GM21360 (cell line): ENCODE measurements around the gene PSMD12.
"Not testable (repeated sequence)": the region's sequence is repeated elsewhere in the genome, so short reads cannot be mapped to it uniquely, and the experiment has no call there.

Experiments used
- ATAC-seq: cut with Tn5 transposase; IDR thresholded peaks from one replicate; pipeline ENCODE4 v1.9.1; 2021; ENCODE audit warnings: mild to moderate bottlenecking, moderate library complexity; ENCODE audit not compliant: unreplicated experiment

The PSMD12 gene

GRCh38 chr17:67359960-67360791 lies 6.2 kb downstream of the PSMD12 start:
- no peak for ATAC-seq

GRCh38 chr17:67358612-67359011 lies 7.8 kb downstream of the PSMD12 start:
- ATAC-seq: no peak

GRCh38 chr17:67353929-67354574 lies 12.3 kb downstream of the PSMD12 start:
- no peak for ATAC-seq

- no peak for ATAC-seq
Measured at GRCh38 chr17:67353161-67353560, 13.2 kb downstream of the PSMD12 start.

- ATAC-seq: no peak
Measured at GRCh38 chr17:67349420-67349819, 17.0 kb downstream of the PSMD12 start.

- ATAC-seq: no peak
Measured at GRCh38 chr17:67347826-67348225, 18.6 kb downstream of the PSMD12 start.

- no peak for ATAC-seq
Measured at GRCh38 chr17:67343237-67343636, 23.1 kb downstream of the PSMD12 start.

GRCh38 chr17:67338353-67338752 lies 28.0 kb downstream of the PSMD12 start:
- not testable (repeated sequence) for ATAC-seq

- ATAC-seq: no peak
Measured at GRCh38 chr17:67336859-67337258, 29.5 kb downstream of the PSMD12 start.

GRCh38 chr17:67335245-67335835 lies 31.0 kb downstream of the PSMD12 start:
- ATAC-seq: no peak

GRCh38 chr17:67332162-67332508 lies 34.2 kb downstream of the PSMD12 start:
- not testable (repeated sequence) for ATAC-seq

GRCh38 chr17:67331381-67332161 lies 34.8 kb downstream of the PSMD12 start:
- not testable (repeated sequence) for ATAC-seq

- ATAC-seq: no peak
Measured at GRCh38 chr17:67328026-67328425, 38.4 kb downstream of the PSMD12 start.

GRCh38 chr17:67326959-67327745 lies 39.2 kb downstream of the PSMD12 start:
- ATAC-seq: not testable (repeated sequence)

- ATAC-seq: no peak
Measured at GRCh38 chr17:67326440-67326839, 39.9 kb downstream of the PSMD12 start.

GRCh38 chr17:67324330-67324729 lies 42.0 kb downstream of the PSMD12 start:
- ATAC-seq: no peak

- no peak for ATAC-seq
Measured at GRCh38 chr17:67323445-67323844, 42.9 kb downstream of the PSMD12 start.

GRCh38 chr17:67322042-67322787 lies 44.2 kb downstream of the PSMD12 start:
- no peak for ATAC-seq

GRCh38 chr17:67321486-67321885 lies 44.9 kb downstream of the PSMD12 start:
- not testable (repeated sequence) for ATAC-seq

GRCh38 chr17:67316781-67317180 lies 49.6 kb downstream of the PSMD12 start:
- no peak for ATAC-seq
